A673 (cell line): Measurements from ENCODE around the gene C16orf96. TPM values are rescaled to one million over a fixed set of nuclear protein-coding genes. Genes with fewer than 3 reads are reported as not detected.

Source experiments
- BruUV-seq: library from RNA; stranded (reverse); fragments of 400-500 nt; replicated peaks from 2 replicates; lab custom pipeline; 2021; lab: Mats Ljungman, UMichigan
- CTCF ChIA-PET: fragments of 300-600 bp; sonication (Branson Sonifier 250); formaldehyde crosslinking; loops from one replicate; lab custom pipeline; 2022; ENCODE audit warnings: antibody characterized with exemption; lab: Charles Lee
- POLR2A ChIA-PET: fragments of 300-600 bp; sonication (Branson Sonifier 250); formaldehyde crosslinking; loops from one replicate; lab custom pipeline; 2022; ENCODE audit warnings: antibody characterized with exemption; ENCODE audit not compliant: low non-redundant PET; lab: Charles Lee
- DNase-seq: peaks from one replicate; pipeline ENCODE4 v3.0.0-alpha.2; 2015; ENCODE audit warnings: low spot score
- H3K27ac ChIP-seq: fragments of 200-600 bp; sonication (generic); 2 replicates; pipeline ENCODE4 v1.5.1; 2016; ENCODE audit warnings: mixed run types, low read depth, mild to moderate bottlenecking, mixed read lengths, antibody characterized with exemption, low read length; ENCODE audit not compliant: poor library complexity, severe bottlenecking
- H3K27me3 ChIP-seq: fragments of 200-600 bp; sonication (generic); replicated peaks from 2 replicates; pipeline ENCODE4 v1.6.1; 2017; ENCODE audit warnings: mixed run types, low read depth, mild to moderate bottlenecking, mixed read lengths, antibody characterized with exemption, low read length; ENCODE audit not compliant: insufficient read depth, poor library complexity
- H3K36me3 ChIP-seq: fragments of 200-600 bp; sonication (generic); 2 replicates; pipeline ENCODE4 v1.6.1; 2016; ENCODE audit warnings: mixed run types, mild to moderate bottlenecking, mixed read lengths, antibody characterized with exemption, low read length; ENCODE audit not compliant: insufficient read depth, poor library complexity, severe bottlenecking
- H3K4me1 ChIP-seq: fragments of 200-600 bp; sonication (generic); 2 replicates; pipeline ENCODE4 v1.6.1; 2017; ENCODE audit warnings: mixed run types, mild to moderate bottlenecking, mixed read lengths, antibody characterized with exemption, low read length; ENCODE audit not compliant: insufficient read depth, poor library complexity, severe bottlenecking
- H3K4me3 ChIP-seq: fragments of 200-600 bp; sonication (generic); 2 replicates; pipeline ENCODE4 v1.5.1; 2016; ENCODE audit warnings: low read depth, mixed run types, mild to moderate bottlenecking, mixed read lengths, low read length; ENCODE audit not compliant: poor library complexity, severe bottlenecking
- H3K9me3 ChIP-seq: fragments of 200-600 bp; sonication (generic); 2 replicates; pipeline ENCODE4 v1.6.1; 2016; ENCODE audit warnings: mixed run types, low read depth, mild to moderate bottlenecking, mixed read lengths, antibody characterized with exemption, low read length; ENCODE audit not compliant: poor library complexity, severe bottlenecking
- EZH2 ChIP-seq: fragments of 200-600 bp; sonication (generic); IDR thresholded peaks from 2 replicates; pipeline ENCODE4 v1.6.1; 2017; ENCODE audit warnings: borderline replicate concordance, low read depth, mild to moderate bottlenecking, mixed read lengths, antibody characterized with exemption, low read length; ENCODE audit not compliant: poor library complexity, severe bottlenecking
- intact Hi-C: fragments of 100-400 bp; cut with micrococcal nuclease; formaldehyde crosslinking; loops from one replicate; pipeline ENCODE4 v1.10.0; 2022; ENCODE audit not compliant: unreplicated experiment
- total RNA-seq: library from RNA; stranded (reverse); gene quantifications from 2 replicates; pipeline ENCODE4 v1.2.3, GENCODE V29; 2021
- TF ChIP-seq, protein P1 (sequence below): fragments of 300-800, 200-600 bp; sonication (generic); conservative IDR thresholded peaks from 2 replicates; pipeline ENCODE4 v1.5.1; 2017; ENCODE audit warnings: low read depth, mild to moderate bottlenecking, antibody characterized with exemption, low read length, moderate library complexity, mixed read lengths

Gene C16orf96
- total RNA-seq, 1 experiment from 2014 or later = not detected

DNA sequence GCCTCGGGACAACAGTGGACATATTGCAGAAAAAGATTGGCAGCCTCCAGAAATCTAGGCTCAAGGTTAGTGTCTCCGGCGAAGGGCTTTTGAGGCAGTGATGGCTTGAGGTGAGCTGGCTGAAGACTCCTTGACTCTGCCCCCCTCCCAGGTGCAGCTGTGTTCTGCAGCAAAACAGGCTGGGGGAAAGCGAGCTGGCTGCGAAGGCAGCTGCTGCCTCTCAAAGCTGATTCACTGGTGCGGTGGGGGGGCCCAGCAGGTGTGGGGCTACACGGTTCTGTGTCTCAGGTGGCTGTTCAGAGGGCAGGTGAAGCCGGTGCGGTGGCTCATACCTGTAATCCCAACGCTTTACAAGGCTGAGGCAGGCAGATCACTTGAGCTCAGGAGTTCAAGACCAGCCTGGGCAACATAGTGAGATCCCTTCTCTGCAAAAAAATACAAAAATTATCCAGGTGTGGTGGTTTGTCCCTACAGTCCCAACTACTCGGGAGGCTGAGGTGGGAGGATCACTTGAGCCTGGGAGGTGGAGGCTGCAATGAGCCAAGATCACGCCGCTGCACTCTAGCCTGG, 22.9 kb downstream of the C16orf96 start:
- no peaks in the 10 kb centered on the region for H3K36me3 ChIP-seq
- H3K9me3 ChIP-seq = no peaks in the 10 kb centered on the region
- CTCF ChIA-PET = no interaction called here
- no peaks in the 10 kb centered on the region for H3K4me1 ChIP-seq
- TF ChIP-seq EZH2 = no peak
- TF ChIP-seq, protein P1, sequence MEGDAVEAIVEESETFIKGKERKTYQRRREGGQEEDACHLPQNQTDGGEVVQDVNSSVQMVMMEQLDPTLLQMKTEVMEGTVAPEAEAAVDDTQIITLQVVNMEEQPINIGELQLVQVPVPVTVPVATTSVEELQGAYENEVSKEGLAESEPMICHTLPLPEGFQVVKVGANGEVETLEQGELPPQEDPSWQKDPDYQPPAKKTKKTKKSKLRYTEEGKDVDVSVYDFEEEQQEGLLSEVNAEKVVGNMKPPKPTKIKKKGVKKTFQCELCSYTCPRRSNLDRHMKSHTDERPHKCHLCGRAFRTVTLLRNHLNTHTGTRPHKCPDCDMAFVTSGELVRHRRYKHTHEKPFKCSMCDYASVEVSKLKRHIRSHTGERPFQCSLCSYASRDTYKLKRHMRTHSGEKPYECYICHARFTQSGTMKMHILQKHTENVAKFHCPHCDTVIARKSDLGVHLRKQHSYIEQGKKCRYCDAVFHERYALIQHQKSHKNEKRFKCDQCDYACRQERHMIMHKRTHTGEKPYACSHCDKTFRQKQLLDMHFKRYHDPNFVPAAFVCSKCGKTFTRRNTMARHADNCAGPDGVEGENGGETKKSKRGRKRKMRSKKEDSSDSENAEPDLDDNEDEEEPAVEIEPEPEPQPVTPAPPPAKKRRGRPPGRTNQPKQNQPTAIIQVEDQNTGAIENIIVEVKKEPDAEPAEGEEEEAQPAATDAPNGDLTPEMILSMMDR = no peak
- H3K27me3 ChIP-seq = no peaks in the 10 kb centered on the region
- no peak for DNase-seq
- POLR2A ChIA-PET = no interaction called here
- H3K4me3 ChIP-seq = no peak overlapping the region
- BruUV-seq = no TSS peak
- H3K27ac ChIP-seq = no peak overlapping the region
- intact Hi-C loops = no loop called here

DNA sequence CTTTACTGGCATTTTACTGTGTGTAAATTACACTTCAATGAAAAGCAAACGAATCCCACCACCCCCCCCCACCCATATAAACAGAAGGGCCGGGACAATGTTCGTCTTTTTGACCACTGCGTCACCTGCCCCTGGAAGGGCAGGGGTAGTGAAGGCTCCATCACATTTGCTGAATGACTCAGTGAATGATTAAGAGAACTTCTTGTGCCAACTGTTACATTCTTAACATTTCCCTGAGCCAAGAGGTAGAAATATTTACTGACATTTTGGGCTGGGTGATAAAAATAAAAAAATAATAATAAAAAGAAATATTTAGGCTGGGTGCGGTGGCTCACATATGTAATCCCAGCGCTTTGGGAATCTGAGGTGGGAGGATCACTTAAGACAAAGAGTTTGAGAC, 24.1 kb downstream of the C16orf96 start:
- ChIA-PET CTCF (no interaction called here), POLR2A (no interaction called here)
- Histone ChIP-seq H3K4me1 (no peaks in the 10 kb centered on the region), H3K9me3 (no peaks in the 10 kb centered on the region), H3K36me3 (no peaks in the 10 kb centered on the region), H3K27ac (no peak overlapping the region), H3K4me3 (no peak overlapping the region), H3K27me3 (no peaks in the 10 kb centered on the region)
- TF ChIP-seq, protein P1 = no peak
- TF ChIP-seq EZH2 = no peak
- no peak for DNase-seq
- intact Hi-C loops = no loop called here
- no TSS peak for BruUV-seq

DNA sequence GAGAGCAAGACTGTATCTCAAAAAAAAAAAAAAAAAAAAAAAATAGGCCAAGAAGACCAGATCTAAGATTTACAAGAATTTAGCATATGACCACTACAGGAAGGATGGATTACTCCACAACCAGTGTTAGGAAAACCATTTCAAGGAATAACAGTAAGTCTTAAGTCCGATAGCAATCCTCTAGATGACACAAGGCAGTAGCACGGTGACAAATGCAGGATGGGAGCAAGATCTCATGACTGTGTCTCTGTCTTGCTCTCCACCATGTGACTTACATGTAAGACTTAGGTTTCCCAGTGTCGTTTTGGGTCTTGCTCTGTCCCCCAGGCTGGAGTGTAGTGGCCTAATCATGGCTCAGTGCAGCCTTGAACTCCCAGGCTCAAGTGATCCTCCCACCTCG, 27.8 kb downstream of the C16orf96 start:
- Histone ChIP-seq H3K27me3 (no peaks in the 10 kb centered on the region), H3K27ac (no peak overlapping the region), H3K4me3 (no peak overlapping the region), H3K4me1 (no peaks in the 10 kb centered on the region), H3K36me3 (no peaks in the 10 kb centered on the region), H3K9me3 (no peaks in the 10 kb centered on the region)
- ChIA-PET POLR2A (no interaction called here), CTCF (interaction anchor here (0.6 kb wide), 1 partner anchor 32 kb away, joined by 10 read pairs; no protein-coding TSS in a partner anchor)
- DNase-seq = no peak
- TF ChIP-seq, protein P1 = no peak
- no peak for TF ChIP-seq EZH2
- intact Hi-C loops = loop anchor here (2.0 kb wide), 1 partner anchor 77 kb away; no protein-coding TSS in a partner anchor
- no TSS peak for BruUV-seq
